GM12891 (cell line): ENCODE measurements around the gene NBPF10. TPM values are rescaled to one million over a fixed set of nuclear protein-coding genes. Genes with fewer than 3 reads are reported as not detected.
"Not testable (repeated sequence)": the region's sequence is repeated elsewhere in the genome, so short reads cannot be mapped to it uniquely, and the experiment has no call there.

ENCODE experiments used
- DNase-seq: peaks from one replicate; pipeline ENCODE4 v3.0.0; 2011; ENCODE audit warnings: low spot score; ENCODE audit not compliant: insufficient read length
- FAIRE-seq: peaks from 2 replicates; lab custom pipeline; 2011; peaks lifted over from hg19 to GRCh38; lab: Jason Lieb, UNC
- polyA plus RNA-seq: library from polyadenylated mRNA; unstranded; fragments of >200 nt; gene quantifications from one replicate; pipeline ENCODE4 v1.2.1, GENCODE V29; 2012; ENCODE audit warnings: low read depth, missing spikeins, inconsistent platforms; ENCODE audit not compliant: missing spikeins

NBPF10 gene, protein sequence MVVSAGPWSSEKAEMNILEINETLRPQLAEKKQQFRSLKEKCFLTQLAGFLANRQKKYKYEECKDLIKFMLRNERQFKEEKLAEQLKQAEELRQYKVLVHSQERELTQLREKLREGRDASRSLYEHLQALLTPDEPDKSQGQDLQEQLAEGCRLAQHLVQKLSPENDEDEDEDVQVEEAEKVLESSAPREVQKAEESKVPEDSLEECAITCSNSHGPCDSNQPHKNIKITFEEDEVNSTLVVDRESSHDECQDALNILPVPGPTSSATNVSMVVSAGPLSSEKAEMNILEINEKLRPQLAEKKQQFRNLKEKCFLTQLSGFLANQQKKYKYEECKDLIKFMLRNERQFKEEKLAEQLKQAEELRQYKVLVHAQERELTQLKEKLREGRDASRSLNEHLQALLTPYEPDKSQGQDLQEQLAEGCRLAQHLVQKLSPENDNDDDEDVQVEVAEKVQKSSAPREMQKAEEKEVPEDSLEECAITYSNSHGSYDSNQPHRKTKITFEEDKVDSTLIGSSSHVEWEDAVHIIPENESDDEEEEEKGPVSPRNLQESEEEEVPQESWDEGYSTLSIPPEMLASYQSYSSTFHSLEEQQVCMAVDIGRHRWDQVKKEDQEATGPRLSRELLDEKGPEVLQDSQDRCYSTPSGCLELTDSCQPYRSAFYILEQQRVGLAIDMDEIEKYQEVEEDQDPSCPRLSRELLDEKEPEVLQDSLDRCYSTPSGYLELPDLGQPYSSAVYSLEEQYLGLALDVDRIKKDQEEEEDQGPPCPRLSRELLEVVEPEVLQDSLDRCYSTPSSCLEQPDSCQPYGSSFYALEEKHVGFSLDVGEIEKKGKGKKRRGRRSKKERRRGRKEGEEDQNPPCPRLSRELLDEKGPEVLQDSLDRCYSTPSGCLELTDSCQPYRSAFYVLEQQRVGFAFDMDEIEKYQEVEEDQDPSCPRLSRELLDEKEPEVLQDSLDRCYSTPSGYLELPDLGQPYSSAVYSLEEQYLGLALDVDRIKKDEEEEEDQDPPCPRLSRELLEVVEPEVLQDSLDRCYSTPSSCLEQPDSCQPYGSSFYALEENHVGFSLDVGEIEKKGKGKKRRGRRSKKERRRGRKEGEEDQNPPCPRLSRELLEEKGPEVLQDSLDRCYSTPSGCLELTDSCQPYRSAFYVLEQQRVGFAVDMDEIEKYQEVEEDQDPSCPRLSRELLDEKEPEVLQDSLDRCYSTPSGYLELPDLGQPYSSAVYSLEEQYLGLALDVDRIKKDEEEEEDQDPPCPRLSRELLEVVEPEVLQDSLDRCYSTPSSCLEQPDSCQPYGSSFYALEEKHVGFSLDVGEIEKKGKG (N-terminal part only)
- polyA plus RNA-seq, result 0.45 TPM

DNA sequence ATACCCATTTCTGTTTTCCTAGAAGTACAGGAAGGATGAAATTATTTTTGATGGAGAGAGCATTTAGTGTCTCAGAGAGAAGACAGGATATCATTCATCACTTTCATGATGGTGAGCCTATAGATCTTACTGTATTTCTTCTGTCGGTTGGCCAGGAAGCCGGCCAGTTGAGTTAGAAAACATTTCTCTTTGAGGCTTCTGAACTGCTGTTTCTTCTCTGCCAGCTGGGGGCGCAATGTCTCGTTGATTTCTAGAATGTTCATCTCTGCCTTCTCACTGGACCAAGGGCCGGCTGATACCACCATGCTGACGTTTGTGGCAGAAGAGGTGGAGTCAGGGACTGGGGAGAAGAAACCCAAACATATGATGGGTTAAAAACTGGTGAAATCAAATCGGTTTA is at the start of gene NBPF10:
Gene NBPF10, minus strand, starts transcription at position 340 of the 400 bp plus-strand sequence. Its CDS starts 35 bp downstream, at position 305.
- not testable (repeated sequence) for DNase-seq, FAIRE-seq

DNA sequence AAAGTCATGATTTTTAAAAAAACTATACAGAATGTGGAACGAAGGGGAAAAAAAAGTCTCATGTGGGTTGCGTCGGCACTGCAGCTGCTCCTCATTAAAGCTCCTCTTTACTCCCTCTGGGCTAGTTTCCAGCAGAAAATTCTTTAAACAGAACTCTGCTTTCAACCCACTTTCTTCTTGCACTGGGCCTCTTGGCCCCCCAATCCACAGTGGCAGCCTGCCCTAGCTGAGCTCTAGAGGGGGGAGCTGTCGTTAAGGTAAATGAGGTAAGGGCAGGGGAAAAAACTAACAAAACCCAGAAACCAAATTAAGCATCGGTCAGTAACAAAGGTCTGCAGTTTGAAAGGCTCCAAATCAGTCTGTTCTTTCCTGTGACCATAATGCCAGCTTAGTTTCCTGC is 29.9 kb upstream of the NBPF10 start:
- not testable (repeated sequence) for FAIRE-seq, DNase-seq

DNA sequence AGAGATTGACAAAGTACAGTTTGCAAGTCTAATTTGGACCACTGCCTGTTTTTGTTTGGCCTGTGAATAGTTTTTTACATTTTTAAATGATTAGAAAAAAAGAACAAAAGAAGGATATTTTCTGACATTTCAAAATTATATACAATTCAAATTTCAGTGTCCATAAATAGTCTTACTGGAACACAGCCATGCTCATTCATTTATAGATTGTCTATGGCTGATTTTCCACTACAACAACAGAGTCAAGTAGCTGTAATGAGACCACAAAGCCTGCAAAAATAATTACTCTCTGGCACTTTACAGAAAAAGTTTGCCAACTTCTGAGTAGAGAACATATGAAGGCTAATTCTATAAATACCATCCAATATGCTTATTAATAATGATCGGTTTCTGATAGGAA is 23.1 kb upstream of the NBPF10 start:
- DNase-seq, FAIRE-seq: not testable (repeated sequence)

DNA sequence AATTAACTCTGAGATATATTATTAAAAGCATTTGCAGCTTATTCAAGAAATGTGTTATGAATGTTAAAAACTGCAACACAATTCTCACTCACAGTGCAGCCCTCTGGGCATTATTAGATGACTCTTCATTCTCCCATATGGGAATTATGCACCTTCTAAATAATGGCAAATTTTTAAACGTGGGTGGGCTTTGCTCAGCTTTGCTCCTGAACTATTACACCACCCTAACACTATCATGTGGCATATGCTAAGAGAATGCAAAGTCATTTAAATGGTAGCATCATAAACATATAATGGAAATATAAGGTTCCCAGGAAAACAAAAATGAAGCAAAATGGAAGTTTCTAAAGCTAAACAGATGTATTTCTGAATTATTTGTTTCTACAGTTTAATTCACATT is 22.7 kb upstream of the NBPF10 start:
- not testable (repeated sequence) for DNase-seq, FAIRE-seq
